Measurements from ENCODE around the gene MRC2. TPM values are rescaled to one million over a fixed set of nuclear protein-coding genes. Genes with fewer than 3 reads are reported as not detected.

MRC2 gene
- total RNA-seq, 2 donors from 2014 or later = 184 to 242 TPM

- no peaks in the 10 kb centered on the region for H3K36me3 ChIP-seq
- no peaks in the 10 kb centered on the region for H3K27me3 ChIP-seq (replicated peaks; ENCODE audit: insufficient read depth)
- H3K4me3 ChIP-seq = no peak overlapping the region
- DNase-seq (ENCODE audit: low spot score) (no peak), ATAC-seq (ENCODE audit: insufficient number of reproducible peaks, low FRiP score, low read depth) (no peak)
- no peak overlapping the region for H3K27ac ChIP-seq
- TF ChIP-seq CTCF (IDR thresholded peaks at IDR 0.05) = no peak
- no peaks in the 10 kb centered on the region for H3K4me1 ChIP-seq (ENCODE audit: control insufficient read depth in 1 of 2, low read depth in 2 of 2)
- no peaks in the 10 kb centered on the region for H3K9me3 ChIP-seq
Observed at GRCh38 chr17:62713086-62713881, 85.8 kb downstream of the MRC2 start.

- Histone ChIP-seq H3K27ac (no peak overlapping the region), H3K4me1 (ENCODE audit: control insufficient read depth in 1 of 2, low read depth in 2 of 2) (no peaks in the 10 kb centered on the region), H3K27me3 (replicated peaks; ENCODE audit: insufficient read depth) (no peaks in the 10 kb centered on the region), H3K9me3 (no peaks in the 10 kb centered on the region), H3K36me3 (no peaks in the 10 kb centered on the region), H3K4me3 (no peak overlapping the region)
- DNase-seq (ENCODE audit: low spot score) = no peak
- no peak for ATAC-seq (ENCODE audit: insufficient number of reproducible peaks, low FRiP score, low read depth)
- no peak for TF ChIP-seq CTCF (IDR thresholded peaks at IDR 0.05)
Observed at GRCh38 chr17:62714016-62714777, 86.7 kb downstream of the MRC2 start.

- no peaks in the 10 kb centered on the region for H3K9me3 ChIP-seq
- H3K4me3 ChIP-seq = no peak overlapping the region
- no peak overlapping the region for H3K27ac ChIP-seq
- no peak for ATAC-seq (ENCODE audit: insufficient number of reproducible peaks, low FRiP score, low read depth)
- no peak for TF ChIP-seq CTCF (IDR thresholded peaks at IDR 0.05)
- no peaks in the 10 kb centered on the region for H3K36me3 ChIP-seq
- DNase-seq (ENCODE audit: low spot score) = no peak
- no peaks in the 10 kb centered on the region for H3K4me1 ChIP-seq (ENCODE audit: control insufficient read depth in 1 of 2, low read depth in 2 of 2)
- no peaks in the 10 kb centered on the region for H3K27me3 ChIP-seq (replicated peaks; ENCODE audit: insufficient read depth)
Observed at GRCh38 chr17:62715882-62716390, 88.5 kb downstream of the MRC2 start.

GRCh38 chr17:62716834-62717588, 89.5 kb downstream of the MRC2 start:
- Histone ChIP-seq H3K27ac (no peak overlapping the region), H3K4me3 (no peak overlapping the region), H3K27me3 (replicated peaks; ENCODE audit: insufficient read depth) (no peaks in the 10 kb centered on the region), H3K4me1 (ENCODE audit: control insufficient read depth in 1 of 2, low read depth in 2 of 2) (no peaks in the 10 kb centered on the region), H3K9me3 (no peaks in the 10 kb centered on the region), H3K36me3 (no peaks in the 10 kb centered on the region)
- DNase-seq (ENCODE audit: low spot score) (no peak), ATAC-seq (ENCODE audit: insufficient number of reproducible peaks, low FRiP score, low read depth) (no peak)
- no peak for TF ChIP-seq CTCF (IDR thresholded peaks at IDR 0.05)

- H3K36me3 ChIP-seq = no peaks in the 10 kb centered on the region
- no peak for TF ChIP-seq CTCF (IDR thresholded peaks at IDR 0.05)
- H3K4me1 ChIP-seq (ENCODE audit: control insufficient read depth in 1 of 2, low read depth in 2 of 2) = no peaks in the 10 kb centered on the region
- H3K9me3 ChIP-seq = no peaks in the 10 kb centered on the region
- no peak overlapping the region for H3K27ac ChIP-seq
- ATAC-seq (ENCODE audit: insufficient number of reproducible peaks, low FRiP score, low read depth) (no peak), DNase-seq (ENCODE audit: low spot score) (no peak)
- no peak overlapping the region for H3K4me3 ChIP-seq
- H3K27me3 ChIP-seq (replicated peaks; ENCODE audit: insufficient read depth) = no peaks in the 10 kb centered on the region
Observed at GRCh38 chr17:62717589-62717855, 90.1 kb downstream of the MRC2 start.

Measured in thoracic aorta (tissue), 2 donors.